GM13976 (cell line): ENCODE measurements around the gene KNOP1.
"Not testable (repeated sequence)": the region's sequence is repeated elsewhere in the genome, so short reads cannot be mapped to it uniquely, and the experiment has no call there.

Experiments
- DNase-seq: peaks from one replicate; pipeline ENCODE4 v3.0.0; 2012; ENCODE audit warnings: low spot score
- in situ Hi-C: fragments of 300-500 bp; cut with MboI; formaldehyde crosslinking; loops from one replicate; pipeline ENCODE4 v1.12.0; 2022; ENCODE audit warnings: low sequenced_read_pairs, mixed read lengths, inconsistent platforms; ENCODE audit not compliant: unreplicated experiment
- TF ChIP-seq, protein P1 (sequence below): IDR thresholded peaks from 2 replicates; pipeline ENCODE4 v1.5.1; 2012; ENCODE audit warnings: borderline replicate concordance, mild to moderate bottlenecking; ENCODE audit not compliant: insufficient read depth; ENCODE audit errors: extremely low read depth, missing control alignments, control extremely low read depth

Gene KNOP1

DNA sequence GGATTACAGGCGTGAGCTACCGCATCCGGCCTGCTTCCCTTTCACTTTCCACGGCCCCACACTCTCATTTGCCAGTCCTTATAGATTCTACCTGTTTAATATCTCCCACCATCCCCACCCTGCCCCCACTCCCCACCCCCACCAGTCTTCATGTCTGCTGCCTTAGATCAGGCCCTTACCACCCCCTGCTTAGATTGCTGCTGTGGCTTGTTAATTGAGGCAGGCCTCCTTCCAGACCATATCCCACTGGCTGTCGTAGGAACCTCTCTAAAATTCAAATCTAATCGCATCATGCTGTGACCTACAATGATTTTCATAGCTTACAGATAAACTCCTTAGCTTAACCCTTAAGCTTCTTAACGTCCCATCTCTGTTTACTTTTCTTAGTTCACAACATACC is 5.0 kb upstream of the KNOP1 start:
- DNase-seq: no peak
- TF ChIP-seq, protein P1, sequence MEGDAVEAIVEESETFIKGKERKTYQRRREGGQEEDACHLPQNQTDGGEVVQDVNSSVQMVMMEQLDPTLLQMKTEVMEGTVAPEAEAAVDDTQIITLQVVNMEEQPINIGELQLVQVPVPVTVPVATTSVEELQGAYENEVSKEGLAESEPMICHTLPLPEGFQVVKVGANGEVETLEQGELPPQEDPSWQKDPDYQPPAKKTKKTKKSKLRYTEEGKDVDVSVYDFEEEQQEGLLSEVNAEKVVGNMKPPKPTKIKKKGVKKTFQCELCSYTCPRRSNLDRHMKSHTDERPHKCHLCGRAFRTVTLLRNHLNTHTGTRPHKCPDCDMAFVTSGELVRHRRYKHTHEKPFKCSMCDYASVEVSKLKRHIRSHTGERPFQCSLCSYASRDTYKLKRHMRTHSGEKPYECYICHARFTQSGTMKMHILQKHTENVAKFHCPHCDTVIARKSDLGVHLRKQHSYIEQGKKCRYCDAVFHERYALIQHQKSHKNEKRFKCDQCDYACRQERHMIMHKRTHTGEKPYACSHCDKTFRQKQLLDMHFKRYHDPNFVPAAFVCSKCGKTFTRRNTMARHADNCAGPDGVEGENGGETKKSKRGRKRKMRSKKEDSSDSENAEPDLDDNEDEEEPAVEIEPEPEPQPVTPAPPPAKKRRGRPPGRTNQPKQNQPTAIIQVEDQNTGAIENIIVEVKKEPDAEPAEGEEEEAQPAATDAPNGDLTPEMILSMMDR: no peak
- in situ Hi-C loops: no loop called here

DNA sequence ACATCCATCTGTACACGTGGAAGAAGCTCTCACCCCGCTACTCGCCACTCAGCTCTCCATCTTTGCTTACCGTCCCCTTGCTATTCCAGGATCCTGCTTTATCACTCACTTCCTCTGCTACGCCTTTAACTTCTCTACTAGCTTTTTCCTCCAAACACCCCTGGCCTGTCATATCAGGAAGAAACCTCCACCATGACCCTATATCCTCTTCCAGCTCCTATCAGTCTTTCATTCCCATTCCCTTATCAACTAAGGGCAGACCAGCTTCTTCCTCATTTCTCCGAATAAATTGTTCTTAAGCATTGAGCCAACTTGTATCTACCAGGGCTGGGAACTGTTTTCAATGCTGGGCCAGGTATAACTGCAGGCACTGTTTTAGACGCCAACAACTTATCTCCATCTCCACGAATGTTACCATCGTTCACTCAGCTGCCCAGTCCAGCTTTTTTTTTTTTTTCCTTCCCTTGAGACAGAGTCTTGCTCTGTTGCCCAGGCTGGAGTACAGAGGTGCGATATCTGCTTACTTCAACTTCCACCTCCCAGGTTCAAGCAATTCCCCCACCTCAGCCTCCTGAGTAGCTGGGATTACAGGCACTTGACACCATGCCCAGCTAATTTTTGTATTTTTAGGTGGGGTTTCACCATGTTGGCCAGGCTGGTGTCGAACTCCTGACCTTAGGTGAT is 4.4 kb upstream of the KNOP1 start:
- TF ChIP-seq, protein P1: no peak
- in situ Hi-C loops: no loop called here
- DNase-seq: no peak

DNA sequence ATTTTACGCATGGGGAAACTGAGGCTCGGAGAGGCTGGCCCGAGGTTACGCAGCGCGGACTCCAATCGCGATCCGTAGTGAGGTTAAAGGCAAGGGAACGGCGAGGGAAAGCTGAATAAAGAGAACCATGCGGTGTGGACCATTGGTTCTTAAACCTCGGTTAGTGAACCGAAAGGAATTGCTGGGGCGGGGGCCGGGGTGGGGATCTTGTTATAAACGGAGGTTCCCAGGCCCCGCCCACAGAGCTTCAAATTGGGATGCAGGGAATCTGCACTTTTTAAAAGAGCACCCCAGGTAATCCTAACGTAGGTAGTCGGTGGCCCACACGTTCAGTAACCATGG is 568 bp upstream of the KNOP1 start:
- in situ Hi-C loops: no loop called here
- TF ChIP-seq, protein P1: no peak
- DNase-seq: no peak

DNA sequence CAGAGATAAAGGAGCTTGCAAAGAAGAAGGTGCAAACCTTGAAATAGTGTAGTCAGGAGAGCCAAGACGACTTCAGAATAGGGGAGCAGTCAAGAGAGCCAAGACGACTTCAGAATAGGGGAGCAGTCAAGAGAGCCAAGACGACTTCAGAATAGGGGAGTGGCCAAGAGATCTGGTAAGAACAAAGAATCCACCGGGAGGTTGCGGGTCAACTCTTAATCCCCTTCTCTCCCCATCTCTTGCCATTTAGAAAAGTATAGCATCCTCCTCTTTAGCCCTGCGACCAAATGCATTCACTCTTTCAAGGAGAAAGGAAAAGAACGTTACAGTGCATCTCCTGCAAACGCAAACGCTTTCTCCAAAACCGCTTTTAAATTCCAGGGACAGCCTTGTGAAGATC is 713 bp downstream of the KNOP1 start:
- TF ChIP-seq, protein P1: no peak
- in situ Hi-C loops: no loop called here
- DNase-seq: no peak

DNA sequence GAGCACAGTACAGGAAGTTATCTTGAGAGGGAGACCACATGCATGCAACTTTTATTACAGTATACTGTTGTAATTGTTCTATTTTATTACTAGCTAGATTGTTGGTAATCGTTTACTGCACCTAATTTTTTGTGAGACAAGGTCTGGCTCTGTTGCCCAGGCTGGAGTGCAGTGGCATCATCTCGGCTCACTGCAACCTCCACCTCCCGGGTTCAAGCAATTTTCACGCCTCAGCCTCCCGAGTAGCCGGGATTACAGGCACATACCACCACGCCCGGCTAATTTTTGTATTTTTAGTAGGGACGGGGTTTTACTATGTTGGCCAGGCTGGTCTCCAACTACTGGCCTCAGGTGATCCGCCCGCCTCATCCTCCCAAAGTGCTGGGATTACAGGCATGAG is 1.3 kb downstream of the KNOP1 start:
- DNase-seq, in situ Hi-C loops: not testable (repeated sequence)

DNA sequence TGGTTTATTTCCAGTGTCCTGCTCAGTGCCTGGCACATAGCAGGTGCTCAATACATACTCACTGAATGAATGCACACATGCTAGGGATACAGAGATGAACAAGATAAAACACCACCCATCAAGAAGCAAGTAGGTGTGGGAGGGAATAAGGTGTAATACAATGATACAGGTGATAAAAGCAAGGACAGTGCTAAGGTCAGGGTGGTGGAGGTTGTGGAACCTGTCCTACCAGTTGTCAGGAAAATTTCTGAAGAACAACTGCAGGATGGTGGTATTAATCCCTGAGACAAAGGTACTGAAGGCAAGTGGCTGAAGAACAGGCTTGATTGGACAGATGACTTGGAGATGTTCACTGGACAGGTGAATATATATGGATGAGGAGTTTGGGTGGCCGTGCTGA is 1.8 kb downstream of the KNOP1 start:
- in situ Hi-C loops: no loop called here
- DNase-seq: no peak
- TF ChIP-seq, protein P1: no peak

DNA sequence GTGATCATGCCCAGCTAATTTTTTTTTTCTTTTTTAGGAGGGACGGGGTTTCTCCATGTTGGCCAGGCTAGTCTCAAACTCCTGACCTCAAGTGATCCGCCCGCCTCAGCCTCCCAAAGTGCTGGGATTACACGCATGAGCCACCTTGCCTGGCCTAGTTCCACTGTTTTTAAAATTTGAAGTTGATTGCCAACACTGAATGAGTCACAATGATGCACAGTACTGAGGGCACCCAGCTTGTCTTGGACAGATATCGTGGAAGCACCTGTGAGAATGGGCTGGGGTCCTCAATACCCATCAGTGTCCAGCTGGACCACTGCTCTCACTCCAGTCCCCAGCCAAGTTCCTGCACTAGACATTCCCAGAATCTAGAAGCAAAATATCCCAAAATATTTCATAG is 2.5 kb downstream of the KNOP1 start:
- TF ChIP-seq, protein P1: no peak
- DNase-seq: no peak
- in situ Hi-C loops: no loop called here

DNA sequence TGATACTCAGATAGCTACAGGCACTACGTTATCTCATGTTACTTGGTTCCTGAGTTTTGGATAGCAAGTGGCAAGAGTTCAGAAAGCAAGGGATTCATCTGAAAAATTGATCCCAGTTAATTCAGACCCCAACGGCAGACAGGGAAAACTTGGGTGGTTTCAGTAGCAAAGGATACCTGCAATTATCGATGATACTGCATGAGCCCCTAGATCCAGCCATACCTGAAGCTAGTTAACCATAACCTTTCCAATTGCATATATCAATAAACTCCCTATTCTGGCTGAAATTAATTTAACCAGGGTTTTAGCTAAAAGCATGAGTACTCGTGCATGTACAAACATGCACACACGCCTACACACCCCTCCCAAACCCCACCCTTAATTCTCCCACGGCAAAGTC is 4.3 kb downstream of the KNOP1 start:
- DNase-seq: no peak
- in situ Hi-C loops: no loop called here
- TF ChIP-seq, protein P1: no peak
